GM13976 (cell line): ENCODE measurements around the gene CSMD2.

Experiments
- DNase-seq: peaks from one replicate; pipeline ENCODE4 v3.0.0; 2012; ENCODE audit warnings: low spot score
- in situ Hi-C: fragments of 300-500 bp; cut with MboI; formaldehyde crosslinking; loops from one replicate; pipeline ENCODE4 v1.12.0; 2022; ENCODE audit warnings: low sequenced_read_pairs, mixed read lengths, inconsistent platforms; ENCODE audit not compliant: unreplicated experiment
- TF ChIP-seq, protein P1 (sequence below): IDR thresholded peaks from 2 replicates; pipeline ENCODE4 v1.5.1; 2012; ENCODE audit warnings: borderline replicate concordance, mild to moderate bottlenecking; ENCODE audit not compliant: insufficient read depth; ENCODE audit errors: extremely low read depth, missing control alignments, control extremely low read depth

The CSMD2 gene

GRCh38 chr1:33819290-33819912, 345.6 kb downstream of the CSMD2 start:
- TF ChIP-seq, protein P1, sequence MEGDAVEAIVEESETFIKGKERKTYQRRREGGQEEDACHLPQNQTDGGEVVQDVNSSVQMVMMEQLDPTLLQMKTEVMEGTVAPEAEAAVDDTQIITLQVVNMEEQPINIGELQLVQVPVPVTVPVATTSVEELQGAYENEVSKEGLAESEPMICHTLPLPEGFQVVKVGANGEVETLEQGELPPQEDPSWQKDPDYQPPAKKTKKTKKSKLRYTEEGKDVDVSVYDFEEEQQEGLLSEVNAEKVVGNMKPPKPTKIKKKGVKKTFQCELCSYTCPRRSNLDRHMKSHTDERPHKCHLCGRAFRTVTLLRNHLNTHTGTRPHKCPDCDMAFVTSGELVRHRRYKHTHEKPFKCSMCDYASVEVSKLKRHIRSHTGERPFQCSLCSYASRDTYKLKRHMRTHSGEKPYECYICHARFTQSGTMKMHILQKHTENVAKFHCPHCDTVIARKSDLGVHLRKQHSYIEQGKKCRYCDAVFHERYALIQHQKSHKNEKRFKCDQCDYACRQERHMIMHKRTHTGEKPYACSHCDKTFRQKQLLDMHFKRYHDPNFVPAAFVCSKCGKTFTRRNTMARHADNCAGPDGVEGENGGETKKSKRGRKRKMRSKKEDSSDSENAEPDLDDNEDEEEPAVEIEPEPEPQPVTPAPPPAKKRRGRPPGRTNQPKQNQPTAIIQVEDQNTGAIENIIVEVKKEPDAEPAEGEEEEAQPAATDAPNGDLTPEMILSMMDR, result no peak
- no peak for DNase-seq
- in situ Hi-C loops, result no loop called here

- DNase-seq, result no peak
Observed at GRCh38 chr1:33818071-33818470, 347.0 kb downstream of the CSMD2 start.

GRCh38 chr1:33815061-33815460, 350.0 kb downstream of the CSMD2 start:
- TF ChIP-seq, protein P1, result no peak
- in situ Hi-C loops, result no loop called here
- DNase-seq, result no peak

More at GRCh38 chr1:33818071-33818470, 347.0 kb downstream of the CSMD2 start:
- in situ Hi-C loops, result no loop called here
- TF ChIP-seq, protein P1, result no peak

- no peak for DNase-seq
- TF ChIP-seq, protein P1, result no peak
- in situ Hi-C loops, result no loop called here
Observed at GRCh38 chr1:33814166-33814565, 350.9 kb downstream of the CSMD2 start.

DNA sequence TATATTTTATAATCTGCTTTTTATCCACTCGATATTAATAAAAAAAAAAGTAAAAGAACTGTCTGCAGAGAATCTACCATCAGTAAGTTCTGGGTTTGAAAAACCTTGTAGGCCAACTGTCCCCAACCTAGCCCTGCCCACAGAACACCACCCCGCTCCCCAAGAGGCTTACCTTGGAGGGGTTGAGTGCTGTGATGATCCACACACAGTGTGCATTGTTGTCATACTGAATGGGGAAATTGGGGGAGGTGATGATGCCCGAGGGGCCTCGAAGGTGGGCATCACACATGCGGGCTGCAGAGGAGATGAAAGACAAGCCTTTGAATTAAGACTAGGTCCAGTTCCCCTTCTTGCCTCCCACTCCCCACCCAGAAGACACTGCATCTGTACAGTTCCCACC, 354.5 kb downstream of the CSMD2 start:
- TF ChIP-seq, protein P1, result no peak
- in situ Hi-C loops, result no loop called here
- DNase-seq, result no peak

DNA sequence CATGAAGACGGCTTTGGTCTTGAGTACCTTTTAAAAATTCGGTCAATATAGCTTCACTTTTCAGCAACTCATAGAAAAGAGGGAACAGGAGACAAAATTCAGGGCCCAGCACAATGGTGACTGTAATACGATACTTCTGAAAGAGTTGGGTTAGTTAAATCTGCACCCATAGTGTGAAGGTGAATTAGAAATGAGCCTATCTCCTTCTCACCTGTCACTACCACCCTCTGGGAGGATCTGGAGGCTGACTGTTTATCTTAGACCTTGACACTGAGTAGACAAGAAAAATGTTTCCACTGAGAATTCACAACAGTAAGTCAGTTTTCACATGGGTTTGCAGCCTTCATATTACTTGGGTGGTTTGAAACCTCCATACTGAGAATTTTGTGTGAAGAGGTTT, 359.0 kb downstream of the CSMD2 start:
- DNase-seq, result no peak
- in situ Hi-C loops, result no loop called here
- TF ChIP-seq, protein P1, result no peak
